ENCODE measurements around the gene ICA1L.

Gene ICA1L

GRCh38 chr2:202822411-202822810 lies 49.2 kb downstream of the ICA1L start:
- H3K79me2 ChIP-seq (ENCODE audit: insufficient read depth, low read length): no peaks in the 10 kb centered on the region
- H3K27me3 ChIP-seq (ENCODE audit: low read length): no peaks in the 10 kb centered on the region
- H3F3A ChIP-seq (ENCODE audit: insufficient read depth): no peaks in the 10 kb centered on the region
- no peaks in the 10 kb centered on the region for H3K9me2 ChIP-seq (replicated peaks; ENCODE audit: insufficient read depth, low read length)
- no peaks in the 10 kb centered on the region for H4K20me1 ChIP-seq (ENCODE audit: low read depth, low read length)
- H3K36me3 ChIP-seq (ENCODE audit: low read length): no peaks in the 10 kb centered on the region
- no peak overlapping the region for H3K4me2 ChIP-seq (ENCODE audit: low read depth, low read length, poor library complexity, severe bottlenecking)
- TF ChIP-seq CTCF (IDR thresholded peaks at IDR 0.05; ENCODE audit: insufficient read depth, low read length, poor library complexity, severe bottlenecking) (no peak), EZH2phosphoT487 (conservative IDR thresholded peaks at IDR 0.05; ENCODE audit: low read length) (no peak)
- no peak overlapping the region for H2AFZ ChIP-seq (ENCODE audit: low read depth, low read length, severe bottlenecking)
- no peak overlapping the region for H3K27ac ChIP-seq (ENCODE audit: low read depth, low read length)
- no peaks in the 10 kb centered on the region for H3K9me3 ChIP-seq (ENCODE audit: insufficient read depth, low read length)
- no peak overlapping the region for H3K9ac ChIP-seq (ENCODE audit: low read length)
- H3K4me3 ChIP-seq (ENCODE audit: insufficient read depth, low read length, poor library complexity, severe bottlenecking): no peak overlapping the region

GRCh38 chr2:202821206-202822160 lies 50.1 kb downstream of the ICA1L start:
- Histone ChIP-seq H3K27me3 (ENCODE audit: low read length) (no peaks in the 10 kb centered on the region), H4K20me1 (ENCODE audit: low read depth, low read length) (no peaks in the 10 kb centered on the region), H3K36me3 (ENCODE audit: low read length) (no peaks in the 10 kb centered on the region), H3K9ac (ENCODE audit: low read length) (no peak overlapping the region), H3K79me2 (ENCODE audit: insufficient read depth, low read length) (no peaks in the 10 kb centered on the region), H3K4me2 (ENCODE audit: low read depth, low read length, poor library complexity, severe bottlenecking) (no peak overlapping the region), H3K27ac (ENCODE audit: low read depth, low read length) (no peak overlapping the region), H2AFZ (ENCODE audit: low read depth, low read length, severe bottlenecking) (no peak overlapping the region), H3F3A (ENCODE audit: insufficient read depth) (no peaks in the 10 kb centered on the region), H3K9me2 (replicated peaks; ENCODE audit: insufficient read depth, low read length) (no peaks in the 10 kb centered on the region), H3K9me3 (ENCODE audit: insufficient read depth, low read length) (no peaks in the 10 kb centered on the region), H3K4me3 (ENCODE audit: insufficient read depth, low read length, poor library complexity, severe bottlenecking) (no peak overlapping the region)
- TF ChIP-seq CTCF (IDR thresholded peaks at IDR 0.05; ENCODE audit: insufficient read depth, low read length, poor library complexity, severe bottlenecking) (no peak), EZH2phosphoT487 (conservative IDR thresholded peaks at IDR 0.05; ENCODE audit: low read length) (no peak)

DNA sequence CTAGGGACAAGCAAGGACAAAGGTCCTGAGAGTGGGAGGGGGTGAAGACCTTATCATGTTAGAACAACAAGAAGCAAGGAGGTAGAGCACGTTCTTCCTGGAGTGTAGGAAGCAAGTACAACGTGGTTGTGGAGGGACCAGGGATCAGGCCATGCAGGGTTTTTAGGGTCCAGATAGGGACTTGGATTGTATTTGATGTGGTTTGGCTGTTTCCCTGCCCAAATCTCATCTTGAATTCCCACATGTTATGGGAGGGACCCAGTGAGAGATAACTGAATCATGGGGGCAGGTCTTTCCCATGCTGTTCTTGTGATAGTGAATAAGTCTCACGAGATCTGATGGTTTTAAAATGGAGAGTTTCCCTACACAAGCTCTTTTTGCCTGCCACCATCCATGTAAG lies 53.2 kb downstream of the ICA1L start:
- Histone ChIP-seq H3K9me2 (replicated peaks; ENCODE audit: insufficient read depth, low read length) (no peaks in the 10 kb centered on the region), H2AFZ (ENCODE audit: low read depth, low read length, severe bottlenecking) (no peak overlapping the region), H3K36me3 (ENCODE audit: low read length) (no peaks in the 10 kb centered on the region), H3F3A (ENCODE audit: insufficient read depth) (no peaks in the 10 kb centered on the region), H4K20me1 (ENCODE audit: low read depth, low read length) (no peaks in the 10 kb centered on the region), H3K79me2 (ENCODE audit: insufficient read depth, low read length) (no peaks in the 10 kb centered on the region), H3K27ac (ENCODE audit: low read depth, low read length) (no peak overlapping the region), H3K27me3 (ENCODE audit: low read length) (no peaks in the 10 kb centered on the region), H3K9me3 (ENCODE audit: insufficient read depth, low read length) (no peaks in the 10 kb centered on the region), H3K4me2 (ENCODE audit: low read depth, low read length, poor library complexity, severe bottlenecking) (no peak overlapping the region), H3K9ac (ENCODE audit: low read length) (no peak overlapping the region), H3K4me3 (ENCODE audit: insufficient read depth, low read length, poor library complexity, severe bottlenecking) (no peak overlapping the region)
- TF ChIP-seq CTCF (IDR thresholded peaks at IDR 0.05; ENCODE audit: insufficient read depth, low read length, poor library complexity, severe bottlenecking) (no peak), EZH2phosphoT487 (conservative IDR thresholded peaks at IDR 0.05; ENCODE audit: low read length) (no peak)

Data from SU-DHL-6 (cell line).